ENCODE results near the gene RAB40AL. TPM values are rescaled to one million over a fixed set of nuclear protein-coding genes. Genes with fewer than 3 reads are reported as not detected.
A peak's percentile ranks its signal among the peaks of the same experiment; 100 is the strongest.

The RAB40AL gene
- total and polyA plus RNA-seq, 2 experiments from 2014 or later: 0.34 to 0.83 TPM

DNA sequence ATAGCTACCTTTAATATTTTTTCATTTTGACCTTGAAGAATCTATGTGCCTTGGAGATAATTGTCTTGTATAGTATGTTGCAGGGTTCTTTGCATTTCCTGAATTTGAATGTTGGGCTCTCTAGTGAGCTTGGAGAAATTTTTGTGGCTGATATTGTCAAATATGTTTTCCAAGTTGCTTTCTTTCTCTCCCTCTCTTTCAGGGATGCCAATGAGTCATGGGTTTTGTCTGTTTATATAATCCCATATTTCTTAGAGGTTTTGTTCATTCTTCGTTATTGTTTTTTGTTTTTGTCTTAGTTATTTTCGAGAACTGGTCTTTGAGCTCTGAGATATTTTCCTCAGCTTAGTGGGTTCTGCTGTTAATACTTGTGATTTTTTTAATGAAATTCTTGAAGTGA lies 20.7 kb downstream of the RAB40AL start (continued):
- TF ChIP-seq, protein P1, sequence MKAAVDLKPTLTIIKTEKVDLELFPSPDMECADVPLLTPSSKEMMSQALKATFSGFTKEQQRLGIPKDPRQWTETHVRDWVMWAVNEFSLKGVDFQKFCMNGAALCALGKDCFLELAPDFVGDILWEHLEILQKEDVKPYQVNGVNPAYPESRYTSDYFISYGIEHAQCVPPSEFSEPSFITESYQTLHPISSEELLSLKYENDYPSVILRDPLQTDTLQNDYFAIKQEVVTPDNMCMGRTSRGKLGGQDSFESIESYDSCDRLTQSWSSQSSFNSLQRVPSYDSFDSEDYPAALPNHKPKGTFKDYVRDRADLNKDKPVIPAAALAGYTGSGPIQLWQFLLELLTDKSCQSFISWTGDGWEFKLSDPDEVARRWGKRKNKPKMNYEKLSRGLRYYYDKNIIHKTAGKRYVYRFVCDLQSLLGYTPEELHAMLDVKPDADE (IDR thresholded peaks at IDR 0.05): no peak
- TF ChIP-seq EZH2phosphoT487 (IDR thresholded peaks at IDR 0.05; ENCODE audit: unreplicated experiment): no peak

DNA sequence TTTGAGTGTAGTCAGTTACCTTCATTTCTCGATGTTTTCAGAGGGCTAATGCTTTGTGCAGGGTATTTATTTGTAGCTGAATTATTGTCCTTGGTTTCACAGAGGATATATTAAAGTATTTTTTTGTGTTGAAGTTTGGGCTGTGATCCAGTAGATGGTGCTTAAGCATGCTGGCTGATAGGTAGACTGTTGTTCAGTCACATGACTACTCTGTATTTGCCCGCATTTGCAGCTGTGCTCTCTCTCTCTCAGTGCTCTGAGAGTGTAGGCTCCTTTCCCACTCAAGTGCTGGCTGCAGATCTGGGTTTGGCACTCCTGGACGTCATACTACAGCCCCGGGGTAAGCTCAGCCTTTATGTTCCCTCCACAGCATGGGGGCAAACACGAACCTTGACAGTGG lies 21.7 kb downstream of the RAB40AL start:
- no peak for ATAC-seq
- Histone ChIP-seq H3K27me3 (ENCODE audit: insufficient read depth) (no peaks in the 10 kb centered on the region), H3F3A (replicated peaks; ENCODE audit: low read depth) (no peaks in the 10 kb centered on the region)

More for the DNA sequence above, 21.7 kb downstream of the RAB40AL start:
- H3K27me3 Mint-ChIP-seq (ENCODE audit: insufficient read depth, low read depth, poor library complexity): no peaks in the 10 kb centered on the region
- H2AFZ ChIP-seq: no peak overlapping the region
- H3K9me2 ChIP-seq (ENCODE audit: insufficient read depth): no peaks in the 10 kb centered on the region
- no peaks in the 10 kb centered on the region for H3K36me3 Mint-ChIP-seq (ENCODE audit: low read depth)
- TF ChIP-seq, protein P2, sequence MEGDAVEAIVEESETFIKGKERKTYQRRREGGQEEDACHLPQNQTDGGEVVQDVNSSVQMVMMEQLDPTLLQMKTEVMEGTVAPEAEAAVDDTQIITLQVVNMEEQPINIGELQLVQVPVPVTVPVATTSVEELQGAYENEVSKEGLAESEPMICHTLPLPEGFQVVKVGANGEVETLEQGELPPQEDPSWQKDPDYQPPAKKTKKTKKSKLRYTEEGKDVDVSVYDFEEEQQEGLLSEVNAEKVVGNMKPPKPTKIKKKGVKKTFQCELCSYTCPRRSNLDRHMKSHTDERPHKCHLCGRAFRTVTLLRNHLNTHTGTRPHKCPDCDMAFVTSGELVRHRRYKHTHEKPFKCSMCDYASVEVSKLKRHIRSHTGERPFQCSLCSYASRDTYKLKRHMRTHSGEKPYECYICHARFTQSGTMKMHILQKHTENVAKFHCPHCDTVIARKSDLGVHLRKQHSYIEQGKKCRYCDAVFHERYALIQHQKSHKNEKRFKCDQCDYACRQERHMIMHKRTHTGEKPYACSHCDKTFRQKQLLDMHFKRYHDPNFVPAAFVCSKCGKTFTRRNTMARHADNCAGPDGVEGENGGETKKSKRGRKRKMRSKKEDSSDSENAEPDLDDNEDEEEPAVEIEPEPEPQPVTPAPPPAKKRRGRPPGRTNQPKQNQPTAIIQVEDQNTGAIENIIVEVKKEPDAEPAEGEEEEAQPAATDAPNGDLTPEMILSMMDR (conservative IDR thresholded peaks at IDR 0.05; ENCODE audit: low read depth in 2 of 2): peak in 1 of 2 experiments; percentile 23; a peak in 2 of 4 replicates
- TF ChIP-seq CREB1 (CRISPR knock-in tag; IDR thresholded peaks at IDR 0.05; ENCODE audit: low read depth): no peak
- TF ChIP-seq, protein P3, sequence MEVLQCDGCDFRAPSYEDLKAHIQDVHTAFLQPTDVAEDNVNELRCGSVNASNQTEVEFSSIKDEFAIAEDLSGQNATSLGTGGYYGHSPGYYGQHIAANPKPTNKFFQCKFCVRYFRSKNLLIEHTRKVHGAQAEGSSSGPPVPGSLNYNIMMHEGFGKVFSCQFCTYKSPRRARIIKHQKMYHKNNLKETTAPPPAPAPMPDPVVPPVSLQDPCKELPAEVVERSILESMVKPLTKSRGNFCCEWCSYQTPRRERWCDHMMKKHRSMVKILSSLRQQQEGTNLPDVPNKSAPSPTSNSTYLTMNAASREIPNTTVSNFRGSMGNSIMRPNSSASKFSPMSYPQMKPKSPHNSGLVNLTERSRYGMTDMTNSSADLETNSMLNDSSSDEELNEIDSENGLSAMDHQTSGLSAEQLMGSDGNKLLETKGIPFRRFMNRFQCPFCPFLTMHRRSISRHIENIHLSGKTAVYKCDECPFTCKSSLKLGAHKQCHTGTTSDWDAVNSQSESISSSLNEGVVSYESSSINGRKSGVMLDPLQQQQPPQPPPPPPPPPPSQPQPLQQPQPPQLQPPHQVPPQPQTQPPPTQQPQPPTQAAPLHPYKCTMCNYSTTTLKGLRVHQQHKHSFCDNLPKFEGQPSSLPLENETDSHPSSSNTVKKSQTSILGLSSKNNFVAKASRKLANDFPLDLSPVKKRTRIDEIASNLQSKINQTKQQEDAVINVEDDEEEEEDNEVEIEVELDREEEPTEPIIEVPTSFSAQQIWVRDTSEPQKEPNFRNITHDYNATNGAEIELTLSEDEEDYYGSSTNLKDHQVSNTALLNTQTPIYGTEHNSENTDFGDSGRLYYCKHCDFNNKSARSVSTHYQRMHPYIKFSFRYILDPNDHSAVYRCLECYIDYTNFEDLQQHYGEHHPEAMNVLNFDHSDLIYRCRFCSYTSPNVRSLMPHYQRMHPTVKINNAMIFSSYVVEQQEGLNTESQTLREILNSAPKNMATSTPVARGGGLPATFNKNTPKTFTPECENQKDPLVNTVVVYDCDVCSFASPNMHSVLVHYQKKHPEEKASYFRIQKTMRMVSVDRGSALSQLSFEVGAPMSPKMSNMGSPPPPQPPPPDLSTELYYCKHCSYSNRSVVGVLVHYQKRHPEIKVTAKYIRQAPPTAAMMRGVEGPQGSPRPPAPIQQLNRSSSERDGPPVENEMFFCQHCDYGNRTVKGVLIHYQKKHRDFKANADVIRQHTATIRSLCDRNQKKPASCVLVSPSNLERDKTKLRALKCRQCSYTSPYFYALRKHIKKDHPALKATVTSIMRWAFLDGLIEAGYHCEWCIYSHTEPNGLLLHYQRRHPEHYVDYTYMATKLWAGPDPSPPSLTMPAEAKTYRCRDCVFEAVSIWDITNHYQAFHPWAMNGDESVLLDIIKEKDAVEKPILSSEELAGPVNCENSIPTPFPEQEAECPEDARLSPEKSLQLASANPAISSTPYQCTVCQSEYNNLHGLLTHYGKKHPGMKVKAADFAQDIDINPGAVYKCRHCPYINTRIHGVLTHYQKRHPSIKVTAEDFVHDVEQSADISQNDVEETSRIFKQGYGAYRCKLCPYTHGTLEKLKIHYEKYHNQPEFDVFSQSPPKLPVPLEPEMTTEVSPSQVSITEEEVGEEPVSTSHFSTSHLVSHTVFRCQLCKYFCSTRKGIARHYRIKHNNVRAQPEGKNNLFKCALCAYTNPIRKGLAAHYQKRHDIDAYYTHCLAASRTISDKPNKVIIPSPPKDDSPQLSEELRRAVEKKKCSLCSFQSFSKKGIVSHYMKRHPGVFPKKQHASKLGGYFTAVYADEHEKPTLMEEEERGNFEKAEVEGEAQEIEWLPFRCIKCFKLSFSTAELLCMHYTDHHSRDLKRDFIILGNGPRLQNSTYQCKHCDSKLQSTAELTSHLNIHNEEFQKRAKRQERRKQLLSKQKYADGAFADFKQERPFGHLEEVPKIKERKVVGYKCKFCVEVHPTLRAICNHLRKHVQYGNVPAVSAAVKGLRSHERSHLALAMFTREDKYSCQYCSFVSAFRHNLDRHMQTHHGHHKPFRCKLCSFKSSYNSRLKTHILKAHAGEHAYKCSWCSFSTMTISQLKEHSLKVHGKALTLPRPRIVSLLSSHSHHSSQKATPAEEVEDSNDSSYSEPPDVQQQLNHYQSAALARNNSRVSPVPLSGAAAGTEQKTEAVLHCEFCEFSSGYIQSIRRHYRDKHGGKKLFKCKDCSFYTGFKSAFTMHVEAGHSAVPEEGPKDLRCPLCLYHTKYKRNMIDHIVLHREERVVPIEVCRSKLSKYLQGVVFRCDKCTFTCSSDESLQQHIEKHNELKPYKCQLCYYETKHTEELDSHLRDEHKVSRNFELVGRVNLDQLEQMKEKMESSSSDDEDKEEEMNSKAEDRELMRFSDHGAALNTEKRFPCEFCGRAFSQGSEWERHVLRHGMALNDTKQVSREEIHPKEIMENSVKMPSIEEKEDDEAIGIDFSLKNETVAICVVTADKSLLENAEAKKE (CRISPR knock-in tag; IDR thresholded peaks at IDR 0.05): no peak
- no peaks in the 10 kb centered on the region; the same call in 2 of the 3 replicates for H3K9me3 Mint-ChIP-seq
- H3K79me2 ChIP-seq (replicated peaks; ENCODE audit: insufficient read depth): no peaks in the 10 kb centered on the region
- H3K4me3 ChIP-seq: no peak overlapping the region
- H3K27ac Mint-ChIP-seq: no peak overlapping the region
- H3K36me3 ChIP-seq (ENCODE audit: insufficient read depth): no peaks in the 10 kb centered on the region
- peaks cover 4% of the 10 kb centered on the region; the same call in 2 of the 3 replicates for H3K4me1 Mint-ChIP-seq
- H3K4me2 ChIP-seq: no peak overlapping the region
- DNase-seq (ENCODE audit: low spot score): no peak
- H3K27ac ChIP-seq (ENCODE audit: low read depth): no peak overlapping the region
- no peaks in the 10 kb centered on the region for H3K4me1 ChIP-seq (ENCODE audit: insufficient read depth)
- H4K20me1 ChIP-seq (replicated peaks; ENCODE audit: insufficient read depth): no peaks in the 10 kb centered on the region
- no peak overlapping the region for H3K4me3 Mint-ChIP-seq

All from GM23338 (cell line).